GM18520 (cell line): ENCODE data around the gene LEMD2.

Experiments used
- ATAC-seq: cut with Tn5 transposase; IDR thresholded peaks from one replicate; pipeline ENCODE4 v1.9.1; 2021; ENCODE audit not compliant: unreplicated experiment

Gene LEMD2

DNA sequence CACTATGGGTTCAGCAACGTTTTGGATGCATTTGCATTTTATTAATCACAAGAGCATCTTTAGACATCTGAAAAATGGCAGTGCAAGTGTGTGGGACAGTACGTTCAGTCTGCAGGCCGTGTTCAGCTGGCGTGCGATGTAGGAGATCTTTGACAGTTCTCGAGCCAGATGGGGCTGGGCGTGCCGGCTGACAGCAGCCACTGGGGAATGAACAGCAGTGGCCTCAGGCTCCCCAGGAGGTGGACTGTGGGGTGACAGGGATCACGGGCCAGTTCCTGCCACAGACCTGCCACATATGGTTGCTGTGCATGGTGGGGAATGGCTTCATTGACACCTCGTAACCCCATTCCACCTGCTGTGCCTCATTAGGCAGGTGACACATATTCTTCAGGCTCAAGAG is 31.3 kb upstream of the LEMD2 start:
- ATAC-seq: no peak

DNA sequence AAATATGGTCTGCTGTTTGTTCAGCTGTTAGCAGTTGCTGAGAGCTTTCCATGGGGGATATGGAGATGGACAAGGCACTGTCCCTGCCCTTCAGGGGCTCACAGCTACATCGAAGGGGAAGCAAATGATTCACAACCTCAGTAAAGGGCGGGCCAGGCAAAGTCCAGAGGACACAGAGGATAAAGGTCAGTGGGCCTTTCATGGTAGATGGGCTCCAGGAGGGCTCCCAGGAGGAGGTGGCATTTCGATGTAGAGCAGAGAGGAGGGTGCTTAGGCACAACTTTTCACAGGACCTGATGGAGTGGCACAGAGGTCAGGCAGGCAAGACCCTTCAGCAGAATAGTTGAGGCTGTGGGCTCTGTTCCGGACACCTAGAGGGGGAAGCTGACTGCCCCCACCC is 30.1 kb upstream of the LEMD2 start:
- ATAC-seq: no peak

DNA sequence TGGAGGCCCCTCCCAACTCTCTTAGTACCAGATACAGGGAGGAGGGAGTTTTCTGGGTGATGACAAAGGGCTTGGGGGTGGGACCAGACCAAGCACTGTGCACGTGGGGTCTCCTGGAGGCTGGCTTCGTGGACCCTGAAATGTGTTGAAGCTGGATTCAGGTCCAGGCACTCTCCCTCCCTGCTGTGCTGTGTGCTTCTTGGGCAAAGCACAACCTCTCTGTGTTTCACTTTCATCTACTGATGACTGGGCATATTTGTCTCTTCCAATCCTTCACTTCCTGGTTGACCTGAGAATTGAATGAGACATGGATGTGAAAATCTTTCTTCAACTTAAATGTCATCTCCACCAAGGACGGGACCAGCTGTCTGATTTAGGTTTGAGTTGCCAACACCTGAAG is 29.4 kb upstream of the LEMD2 start:
- no peak for ATAC-seq

DNA sequence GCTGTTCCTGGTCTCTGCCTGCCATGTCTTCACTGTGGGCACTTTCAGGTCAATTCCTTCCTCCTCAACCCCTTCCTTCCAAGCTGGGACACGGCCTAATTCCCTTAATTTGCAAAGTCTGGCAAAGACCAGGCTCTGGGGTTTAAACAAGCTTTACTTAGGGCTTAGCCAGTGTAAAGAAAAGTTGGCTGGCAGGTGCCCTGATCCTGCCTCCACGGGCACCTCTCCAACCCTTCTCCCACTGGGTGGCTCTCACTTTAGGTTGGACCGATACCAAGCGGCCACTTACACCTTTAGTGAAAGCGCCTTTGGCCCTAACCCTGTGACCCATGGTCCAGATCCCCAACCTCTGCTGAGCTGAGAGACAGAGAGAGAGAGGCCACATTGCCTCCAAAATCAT is 28.6 kb upstream of the LEMD2 start:
- ATAC-seq: no peak

DNA sequence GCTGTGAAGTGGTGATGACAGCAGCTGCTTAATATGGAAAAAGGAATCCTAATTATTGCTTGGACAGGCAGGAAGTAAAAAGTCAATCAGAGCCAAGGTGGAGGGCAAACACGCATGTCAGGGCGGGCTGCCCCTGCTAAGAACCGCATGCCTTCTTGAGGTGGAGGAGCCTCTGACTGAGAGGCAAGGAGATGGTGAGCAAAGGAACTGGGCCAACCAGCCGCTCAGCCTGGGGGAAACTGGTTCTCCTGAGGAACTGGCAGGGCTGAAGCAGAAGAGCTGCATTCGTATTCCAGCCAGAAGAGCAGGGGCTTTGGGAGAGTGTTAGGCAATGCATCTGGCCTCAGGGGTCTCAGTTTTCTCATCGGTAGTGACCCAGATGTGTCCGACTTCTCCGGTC is 28.0 kb upstream of the LEMD2 start:
- ATAC-seq: no peak

DNA sequence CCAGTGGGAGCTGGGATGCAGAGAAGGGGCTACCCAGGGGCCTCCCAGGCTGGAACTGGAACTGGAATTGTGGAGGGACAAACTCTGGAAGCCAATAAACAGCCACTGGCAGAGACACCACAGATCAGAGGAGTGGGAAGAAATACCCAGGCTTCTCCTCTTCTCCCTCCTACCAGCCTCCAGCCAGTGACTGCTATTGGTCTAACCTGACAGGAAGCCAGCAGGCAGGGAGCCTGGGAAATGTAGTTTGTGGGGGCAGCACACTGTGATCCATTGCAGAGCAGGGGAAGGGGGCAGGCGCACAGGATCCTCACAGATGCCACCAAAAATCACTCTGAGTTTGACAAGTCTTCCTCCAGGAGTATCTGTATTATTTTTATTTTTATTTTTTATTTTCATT is 26.9 kb upstream of the LEMD2 start:
- no peak for ATAC-seq

DNA sequence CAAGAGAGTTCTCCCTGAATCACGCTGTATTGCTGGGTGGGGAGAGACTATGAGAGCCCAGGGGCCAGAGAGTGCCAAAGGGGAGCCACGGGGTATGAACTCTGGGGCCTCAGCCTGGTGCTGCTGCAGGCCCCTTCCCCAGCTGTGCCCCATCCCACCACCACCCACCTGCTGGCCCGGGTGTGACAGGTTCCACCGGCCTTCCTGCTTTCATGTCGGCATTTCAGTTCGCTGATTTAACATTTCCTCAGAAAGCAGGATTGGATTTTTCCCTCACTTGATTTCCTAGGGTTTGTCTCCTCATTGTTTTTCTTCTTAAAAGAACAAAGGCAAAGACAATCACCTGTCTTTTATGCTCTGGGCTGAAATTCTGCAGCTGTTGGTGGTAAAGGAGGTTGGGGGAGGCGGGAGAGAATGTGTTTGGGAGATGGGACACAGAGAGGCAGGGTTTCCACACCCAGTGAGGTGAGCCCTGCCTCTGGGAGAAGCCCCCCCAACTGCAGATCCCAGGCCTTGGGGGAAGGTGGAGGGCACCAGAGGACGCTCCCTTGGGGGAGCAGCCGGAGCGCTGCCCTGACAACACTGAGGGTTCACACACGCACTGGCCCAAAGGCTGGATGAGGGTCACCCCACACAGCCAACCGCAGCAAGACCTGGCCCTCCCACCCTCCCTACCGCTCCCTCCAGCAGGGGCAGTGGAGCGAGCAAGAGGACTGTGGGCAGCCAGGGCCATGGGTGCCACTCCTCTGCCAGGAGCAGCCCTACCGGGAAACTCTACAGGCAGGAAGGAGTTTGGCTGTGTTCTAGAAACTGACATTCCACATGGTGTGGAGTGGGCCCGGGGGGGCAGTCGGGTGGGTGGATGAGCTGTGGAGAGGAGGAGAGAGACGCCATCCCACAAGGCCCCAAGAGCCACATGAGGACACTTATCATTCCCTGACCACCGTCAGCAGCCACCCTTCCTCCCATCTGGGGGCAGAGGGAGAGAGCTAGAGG is 25.4 kb upstream of the LEMD2 start:
- ATAC-seq: no peak

DNA sequence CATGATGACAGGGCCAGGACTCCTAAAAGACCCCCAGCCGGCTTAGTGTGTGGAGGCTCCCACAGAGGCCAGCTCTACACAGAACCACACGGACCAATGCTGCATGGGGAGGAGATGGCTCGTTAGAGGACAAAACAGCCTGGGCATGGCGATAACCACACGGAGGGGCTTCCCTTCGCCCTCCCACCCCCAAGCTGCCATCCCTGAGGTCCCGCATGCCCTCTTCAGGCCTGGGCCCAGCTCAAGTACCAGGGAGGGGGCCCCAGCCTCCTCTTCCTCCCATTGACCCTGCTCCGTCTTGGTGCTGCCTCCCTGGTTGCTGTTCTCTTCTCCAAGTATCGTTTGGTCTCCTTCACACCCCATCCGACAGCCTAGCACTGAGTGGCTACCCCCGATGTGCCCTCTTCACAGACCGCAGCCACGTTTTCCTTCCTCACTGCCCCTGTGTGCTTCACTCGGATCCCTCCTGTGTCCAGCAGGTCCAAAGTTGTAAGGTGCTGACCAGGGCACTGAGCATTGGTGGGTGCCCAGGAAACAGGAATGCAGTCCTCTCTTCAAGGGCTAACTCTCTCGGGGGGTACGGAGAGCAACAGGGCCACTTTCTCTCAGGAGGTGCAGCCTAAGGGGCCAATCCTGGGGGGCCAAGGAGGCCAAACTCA is 24.4 kb upstream of the LEMD2 start:
- ATAC-seq: no peak

DNA sequence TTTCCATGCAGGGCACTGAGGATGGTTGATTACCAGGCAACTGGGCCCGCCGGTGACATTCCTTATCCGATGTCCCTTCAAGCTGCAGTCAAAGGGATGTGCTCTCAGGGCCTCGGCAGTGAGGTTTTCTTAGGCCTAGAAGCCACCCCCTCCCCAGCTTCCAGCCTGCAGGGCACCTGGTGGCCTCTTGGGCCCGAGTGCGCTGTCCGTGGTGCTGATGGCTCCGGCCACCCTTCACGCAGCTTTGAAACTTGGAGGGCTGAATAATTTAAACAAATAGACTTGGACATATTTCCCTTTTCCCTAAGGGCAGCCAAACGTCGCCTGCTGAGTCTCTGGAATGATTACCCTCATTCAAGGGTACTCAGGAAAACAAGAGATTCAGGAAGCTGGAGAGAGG is 23.7 kb upstream of the LEMD2 start:
- ATAC-seq: no peak

DNA sequence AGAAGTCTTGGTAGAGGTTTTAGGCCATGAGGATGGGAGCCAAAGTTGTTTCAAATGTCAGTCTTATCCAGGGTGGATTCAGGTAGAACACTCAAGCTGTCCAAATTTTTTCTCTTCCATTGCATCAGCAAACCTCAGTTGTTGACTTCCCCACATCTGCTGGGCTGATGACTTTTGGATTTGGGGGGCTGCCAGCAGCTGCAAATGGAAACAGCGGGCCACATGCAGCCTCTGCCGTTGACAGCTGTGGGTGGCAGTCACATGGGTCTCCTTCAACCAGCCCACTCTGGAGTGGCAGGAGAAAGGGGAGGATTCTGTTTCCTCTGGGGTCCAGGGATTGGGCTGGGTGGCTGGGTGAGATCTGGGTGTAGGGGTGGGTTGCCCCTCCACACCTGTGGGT is 20.7 kb upstream of the LEMD2 start:
- no peak for ATAC-seq

DNA sequence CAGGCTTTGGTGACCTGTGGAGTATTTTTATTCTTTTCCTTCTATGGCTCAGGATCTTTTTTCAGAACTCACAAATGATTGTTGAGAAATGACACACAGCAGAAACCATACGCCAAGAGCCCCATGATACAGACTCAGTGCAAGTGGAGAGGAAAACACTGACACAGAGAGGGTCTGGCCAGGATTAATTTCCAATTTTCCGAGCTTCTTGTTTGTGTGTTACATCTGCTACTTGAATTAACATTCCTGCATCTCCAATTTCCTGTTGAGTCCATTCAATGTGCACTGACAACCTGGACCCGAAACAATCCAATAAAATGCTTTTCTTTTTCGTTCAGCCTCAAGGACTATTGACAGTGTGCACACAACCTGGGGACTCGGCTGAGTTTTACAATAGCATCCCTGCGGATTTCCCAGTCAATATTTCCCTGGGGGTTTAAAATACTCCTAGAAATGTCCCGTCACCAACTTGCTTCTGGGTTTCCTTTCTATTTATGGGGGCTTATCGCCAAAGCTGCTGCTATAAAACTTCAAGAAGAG is 19.8 kb upstream of the LEMD2 start:
- ATAC-seq: no peak

DNA sequence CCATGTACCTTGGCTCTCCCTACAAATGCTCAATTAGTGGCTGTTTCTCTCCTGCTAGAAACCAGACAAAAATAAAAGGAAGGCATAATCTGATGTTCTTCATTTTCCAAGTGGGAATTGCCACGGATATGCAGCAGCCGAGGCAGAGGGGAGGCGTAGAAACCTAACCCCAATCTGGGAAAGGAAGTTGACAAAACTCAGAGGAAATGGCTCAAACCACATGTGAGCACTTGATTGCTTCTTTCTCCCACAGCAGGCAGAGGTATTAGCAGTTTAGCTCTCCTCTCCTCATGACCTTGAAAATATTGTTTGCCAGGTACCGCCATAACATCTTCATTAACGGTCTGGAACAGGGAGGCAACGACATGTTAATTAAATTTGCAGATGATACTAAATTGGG is 18.7 kb upstream of the LEMD2 start:
- no peak for ATAC-seq

DNA sequence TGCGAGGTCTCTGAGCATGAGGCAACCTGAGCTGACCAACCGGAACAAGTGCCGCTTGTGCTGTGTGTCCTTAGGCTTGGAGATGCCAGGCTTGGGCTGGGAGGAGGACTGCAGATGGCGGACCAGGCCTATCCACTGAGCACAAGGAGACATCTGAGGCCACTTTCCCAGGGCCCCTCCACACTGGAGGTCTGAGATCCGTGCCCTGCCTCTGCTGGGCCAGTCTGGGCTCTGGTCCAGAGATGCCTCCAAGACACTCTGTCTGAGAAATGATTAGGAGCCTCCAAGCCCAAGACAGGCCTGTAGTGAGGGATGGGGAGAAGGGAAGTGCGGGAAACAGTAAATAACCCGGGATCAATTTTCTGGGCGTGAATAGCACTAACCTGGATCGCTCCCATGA is 17.9 kb upstream of the LEMD2 start:
- no peak for ATAC-seq

DNA sequence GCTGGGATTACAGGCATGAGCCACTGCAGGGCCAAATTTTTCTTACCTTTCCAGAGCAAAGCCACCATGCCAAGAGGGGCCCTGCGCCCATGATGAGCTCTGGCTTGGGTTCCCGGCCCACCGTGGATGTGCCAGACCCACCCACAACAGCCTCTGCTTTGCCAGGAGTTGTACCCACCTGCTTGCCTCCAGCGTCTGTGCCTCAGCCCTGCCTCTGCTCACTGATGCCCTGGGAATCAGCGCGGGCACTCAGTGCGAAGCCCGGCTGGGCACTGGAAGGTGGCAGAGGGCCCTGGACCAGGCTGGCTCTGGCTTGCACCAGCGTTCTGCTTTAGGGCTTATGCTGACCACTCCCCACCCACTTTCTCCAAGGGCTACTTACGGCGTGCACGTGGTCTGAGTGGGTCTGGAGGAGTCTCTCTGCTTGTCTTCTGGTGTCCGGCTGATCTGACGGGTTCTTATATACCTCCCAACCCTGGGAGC is 14.7 kb upstream of the LEMD2 start, which contains the start of gene MLN:
TSS of gene MLN (minus strand) at position 433 of the 483 bp plus-strand sequence. CDS start 2,840 bp downstream, outside the sequence.
- no peak for ATAC-seq

DNA sequence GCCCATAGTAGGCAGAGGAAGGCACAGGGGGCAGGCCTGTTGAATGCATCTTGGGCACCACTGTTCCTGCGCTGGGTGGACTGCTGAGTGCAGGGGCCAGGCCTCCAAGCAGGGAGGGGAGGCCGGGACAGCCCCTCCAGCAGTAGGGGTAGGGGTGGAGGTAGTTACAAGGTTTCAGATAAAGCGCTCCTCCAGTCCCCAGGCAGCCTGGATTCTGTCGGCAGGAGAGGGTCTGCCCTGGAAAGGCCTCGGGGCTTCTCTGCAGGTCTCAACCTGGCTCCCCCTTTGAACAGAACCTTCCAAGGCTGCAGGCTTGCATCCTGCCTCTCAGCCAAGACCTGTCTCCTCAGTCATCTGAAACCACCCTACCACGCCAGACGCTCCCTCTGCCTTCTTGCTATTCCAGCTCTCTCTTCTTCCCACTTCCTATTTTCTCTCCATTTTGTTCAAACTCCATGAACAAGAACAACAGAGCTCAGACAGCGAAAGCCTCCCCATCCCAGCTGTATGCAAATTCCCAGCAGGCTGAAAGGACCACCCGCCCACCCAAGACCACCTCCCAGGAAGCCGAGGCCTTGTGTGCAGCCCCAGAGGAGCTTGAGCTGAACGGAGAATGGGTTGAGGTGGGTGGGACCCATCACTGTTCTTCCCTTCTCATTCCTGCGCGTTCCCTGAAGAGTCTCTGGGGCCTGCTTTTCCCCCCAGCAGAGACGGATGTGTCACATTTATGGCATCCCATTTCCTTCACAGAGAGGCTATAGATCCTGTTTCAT is 13.4 kb upstream of the LEMD2 start:
- ATAC-seq: no peak

DNA sequence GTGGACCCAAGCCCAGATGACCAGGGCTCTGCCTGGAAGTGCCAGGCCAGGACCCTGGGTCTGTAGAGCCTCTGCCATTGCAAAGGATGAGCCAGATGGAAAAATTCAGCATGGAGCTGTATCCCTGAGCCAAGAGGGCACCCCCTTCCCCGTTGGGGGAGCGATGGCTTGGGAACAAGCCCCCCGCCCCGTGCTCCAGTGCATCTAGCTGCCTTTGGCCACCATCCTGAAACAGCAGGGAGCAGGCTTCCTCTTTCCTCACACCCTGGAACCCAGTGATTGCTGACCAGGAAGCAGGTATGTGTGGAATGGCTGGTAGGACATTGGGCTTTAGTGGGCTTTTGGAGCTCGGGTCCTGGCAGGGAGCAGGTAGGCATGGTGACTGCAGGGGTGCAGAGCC is 12.7 kb upstream of the LEMD2 start:
- no peak for ATAC-seq

DNA sequence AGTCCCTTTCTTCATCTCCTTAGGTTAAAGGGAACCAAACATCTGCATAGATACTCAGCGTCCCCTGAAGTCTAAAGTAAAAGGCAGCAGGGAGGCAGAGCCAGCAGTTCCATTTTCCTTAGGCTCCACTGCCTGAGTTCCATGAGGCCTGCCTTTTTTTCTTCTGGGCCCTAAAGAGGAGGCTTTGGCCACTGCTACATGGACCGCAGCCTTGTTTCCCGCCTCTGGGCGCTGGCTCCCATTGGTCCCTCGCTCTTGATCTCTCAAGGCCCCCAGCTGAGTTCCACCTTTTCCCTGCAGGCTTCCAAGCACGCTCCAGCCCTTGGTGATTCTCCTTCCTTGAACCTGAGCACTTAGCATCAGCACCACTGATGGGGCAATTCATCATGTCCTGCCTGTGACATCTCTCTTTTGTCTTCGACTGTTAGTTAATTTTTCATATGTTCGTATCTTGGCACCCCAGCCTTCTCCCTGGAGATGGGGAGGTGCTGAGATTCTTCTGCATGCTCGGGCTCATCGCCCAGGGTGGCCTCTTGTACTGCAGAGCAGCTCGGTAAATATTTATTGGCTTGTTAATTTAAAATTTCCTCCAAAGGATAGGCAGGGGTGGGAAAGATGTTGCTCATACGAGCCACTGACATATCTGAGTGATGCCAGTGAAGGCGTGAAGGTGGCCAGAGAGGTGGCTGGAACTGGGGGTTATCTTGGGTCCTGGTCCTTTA is 11.5 kb upstream of the LEMD2 start:
- ATAC-seq: no peak

DNA sequence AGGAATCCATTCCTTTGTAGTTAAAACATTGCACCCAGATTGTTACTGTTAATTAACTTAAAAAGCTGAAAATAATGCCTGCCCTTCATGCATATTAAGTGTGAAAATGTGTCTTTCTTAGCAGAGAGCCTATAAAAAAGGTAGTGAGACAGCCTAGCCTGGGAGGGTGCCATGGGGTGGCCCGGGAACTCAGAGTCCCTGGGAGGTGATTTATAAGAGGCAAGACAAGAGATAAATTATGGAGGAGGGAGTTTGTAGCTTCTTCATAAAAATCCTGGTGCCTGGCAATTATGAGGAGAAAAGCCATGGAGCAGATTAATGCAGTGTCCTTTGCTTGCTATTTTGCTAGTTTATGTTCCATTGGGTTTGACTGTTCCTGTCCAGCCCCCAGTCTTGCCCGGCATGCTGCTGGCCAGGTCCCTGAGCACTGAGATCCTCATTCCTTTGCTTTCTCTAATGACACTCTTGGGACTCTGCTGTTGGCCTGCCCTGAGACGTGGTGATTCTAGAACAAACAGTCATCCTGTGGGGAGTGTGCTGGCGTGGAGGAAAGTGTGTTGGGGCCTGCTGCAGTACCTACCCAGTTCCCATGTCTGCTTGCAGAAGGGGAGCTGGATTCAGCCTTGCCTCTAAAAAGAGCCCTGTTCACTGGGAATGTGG is 10.7 kb upstream of the LEMD2 start:
- no peak for ATAC-seq

DNA sequence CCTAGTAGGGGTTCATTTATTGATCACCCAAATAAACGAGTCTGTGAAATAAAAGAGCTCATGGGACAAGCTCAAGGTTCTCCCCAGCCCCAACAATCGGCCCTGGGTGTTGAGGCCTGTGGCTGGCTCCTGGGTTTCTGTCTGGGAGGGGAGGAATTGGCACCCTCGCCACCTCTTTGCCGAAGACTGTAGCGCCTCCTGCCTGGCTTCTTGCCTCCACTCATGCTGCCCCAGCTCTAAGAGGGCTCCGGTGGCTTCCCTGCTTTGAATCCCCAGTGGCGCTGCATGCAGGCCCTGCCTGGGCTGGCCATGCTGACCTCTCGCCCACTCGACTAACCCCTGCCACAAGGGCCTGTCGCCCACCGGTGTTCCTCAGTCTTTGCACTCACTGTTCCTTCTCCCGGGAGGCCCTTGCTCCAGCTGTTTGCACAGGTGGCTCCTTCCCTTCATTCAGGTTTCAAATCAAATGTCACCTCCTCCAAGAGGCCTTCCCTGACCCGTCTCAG is 9.5 kb upstream of the LEMD2 start:
- no peak for ATAC-seq
